Gastrocnemius medialis (tissue), 4 donors: ENCODE results near the gene KLHL12.

ENCODE experiments used
- CTCF ChIP-seq, 5 experiments: fragments of 450-650 bp in 3 of 5; fragments of 200-600 bp in 2 of 5; sonication (generic) in 2 of 5; IDR thresholded peaks in 4 of 5; conservative IDR thresholded peaks in 1 of 5; 1 replicate in 4 of 5; 2 replicates in 1 of 5; pipeline ENCODE4 v1.5.1; 2016 to 2019; ENCODE audit warnings: antibody characterized with exemption in 5 of 5, mild to moderate bottlenecking in 3 of 5, moderate library complexity in 3 of 5
- POLR2A ChIP-seq, 2 donors: fragments of 450-650 bp; IDR thresholded peaks; one replicate each; pipeline ENCODE4 v1.6.1; 2017; ENCODE audit warnings: antibody characterized with exemption in 2 of 2, mild to moderate bottlenecking in 2 of 2, moderate library complexity in 2 of 2

- no peak for TF ChIP-seq CTCF (IDR thresholded peaks at IDR 0.05 in 4 of 5, conservative IDR thresholded peaks at IDR 0.05 in 1 of 5)
- TF ChIP-seq POLR2A (IDR thresholded peaks at IDR 0.05) = no peak
Observed at GRCh38 chr1:202954057-202954745, 27.2 kb upstream of the KLHL12 start.
